ENCODE measurements around the gene RHOB. TPM values are rescaled to one million over a fixed set of nuclear protein-coding genes. Genes with fewer than 3 reads are reported as not detected.

The RHOB gene
- total RNA-seq, 2 donors from 2014 or later: 805 to 1,722 TPM

DNA sequence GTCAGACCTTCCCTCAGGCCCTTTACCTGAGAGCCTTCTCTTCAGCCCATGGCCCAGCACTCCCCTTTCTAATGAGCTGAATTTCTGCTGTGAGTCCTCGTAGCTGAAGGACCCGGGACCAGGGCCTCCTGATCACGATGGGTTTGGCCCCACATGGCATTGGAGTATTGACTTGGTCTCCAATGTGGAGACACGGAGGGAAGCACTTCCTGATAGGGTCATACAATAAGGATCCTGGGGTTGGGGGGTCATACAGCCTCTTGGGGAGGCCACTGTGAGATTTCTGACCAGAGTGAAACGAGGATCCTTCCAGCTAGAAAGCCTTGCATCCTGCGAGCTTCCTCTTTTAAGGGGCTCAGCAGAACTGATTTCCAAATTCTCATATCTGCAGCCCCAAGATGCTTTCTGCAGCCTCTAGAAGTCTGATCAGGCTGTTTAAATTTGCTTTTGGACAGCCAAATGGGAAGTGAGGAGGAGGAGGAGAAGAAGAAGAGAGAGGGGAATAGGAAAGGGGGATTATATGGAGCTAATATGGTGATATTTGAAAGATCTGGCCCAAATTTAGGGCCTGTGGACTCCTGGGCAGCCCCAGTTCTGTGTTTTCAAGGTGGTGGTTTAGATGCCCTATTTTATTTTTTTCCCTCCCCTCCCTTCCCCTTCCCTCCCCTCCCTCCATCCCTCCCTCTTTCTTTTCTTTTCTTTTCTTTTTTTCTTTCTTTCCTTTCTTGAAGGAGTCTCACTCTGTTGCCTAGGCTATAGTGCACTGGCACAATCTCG lies 38.9 kb downstream of the RHOB start:
- H3K27ac ChIP-seq: no peak overlapping the region
- TF ChIP-seq, protein P1, sequence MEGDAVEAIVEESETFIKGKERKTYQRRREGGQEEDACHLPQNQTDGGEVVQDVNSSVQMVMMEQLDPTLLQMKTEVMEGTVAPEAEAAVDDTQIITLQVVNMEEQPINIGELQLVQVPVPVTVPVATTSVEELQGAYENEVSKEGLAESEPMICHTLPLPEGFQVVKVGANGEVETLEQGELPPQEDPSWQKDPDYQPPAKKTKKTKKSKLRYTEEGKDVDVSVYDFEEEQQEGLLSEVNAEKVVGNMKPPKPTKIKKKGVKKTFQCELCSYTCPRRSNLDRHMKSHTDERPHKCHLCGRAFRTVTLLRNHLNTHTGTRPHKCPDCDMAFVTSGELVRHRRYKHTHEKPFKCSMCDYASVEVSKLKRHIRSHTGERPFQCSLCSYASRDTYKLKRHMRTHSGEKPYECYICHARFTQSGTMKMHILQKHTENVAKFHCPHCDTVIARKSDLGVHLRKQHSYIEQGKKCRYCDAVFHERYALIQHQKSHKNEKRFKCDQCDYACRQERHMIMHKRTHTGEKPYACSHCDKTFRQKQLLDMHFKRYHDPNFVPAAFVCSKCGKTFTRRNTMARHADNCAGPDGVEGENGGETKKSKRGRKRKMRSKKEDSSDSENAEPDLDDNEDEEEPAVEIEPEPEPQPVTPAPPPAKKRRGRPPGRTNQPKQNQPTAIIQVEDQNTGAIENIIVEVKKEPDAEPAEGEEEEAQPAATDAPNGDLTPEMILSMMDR (IDR thresholded peaks at IDR 0.05): no peak
- no peaks in the 10 kb centered on the region for H3K9me3 ChIP-seq
- ATAC-seq (ENCODE audit: insufficient number of reproducible peaks, low FRiP score, low read depth): no peak
- H3K4me3 ChIP-seq: no peak overlapping the region
- H3K27me3 ChIP-seq (replicated peaks; ENCODE audit: insufficient read depth): no peaks in the 10 kb centered on the region
- H3K4me1 ChIP-seq (ENCODE audit: control insufficient read depth in 1 of 2, low read depth in 2 of 2): peaks cover 21 to 49% of the 10 kb centered on the region in 2 donors
- DNase-seq (ENCODE audit: low spot score): no peak
- H3K36me3 ChIP-seq: no peaks in the 10 kb centered on the region

DNA sequence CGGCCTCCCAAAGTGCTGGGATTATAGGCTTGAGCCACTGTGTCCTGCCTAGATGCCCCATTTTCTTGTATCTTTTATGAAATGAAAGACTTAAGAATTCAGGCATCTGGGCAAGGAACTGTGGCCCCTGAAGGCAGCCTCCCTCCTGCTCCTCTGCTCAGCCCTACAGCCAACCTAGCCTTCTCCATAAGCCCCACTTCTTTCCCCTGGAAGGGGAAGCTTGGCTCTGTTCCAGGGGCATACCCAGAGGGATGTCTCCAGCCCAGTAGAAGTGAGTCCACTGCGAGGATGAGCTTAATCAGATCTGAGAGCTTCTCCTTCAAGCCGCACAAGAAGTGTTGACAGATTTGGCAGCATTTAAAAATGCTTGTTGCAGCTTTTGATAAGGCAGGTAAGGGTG lies 39.7 kb downstream of the RHOB start:
- H3K4me3 ChIP-seq: no peak overlapping the region
- ATAC-seq (ENCODE audit: insufficient number of reproducible peaks, low FRiP score, low read depth) (no peak), DNase-seq (ENCODE audit: low spot score) (no peak)
- H3K27me3 ChIP-seq (replicated peaks; ENCODE audit: insufficient read depth): no peaks in the 10 kb centered on the region
- H3K36me3 ChIP-seq: no peaks in the 10 kb centered on the region
- H3K4me1 ChIP-seq (ENCODE audit: control insufficient read depth in 1 of 2, low read depth in 2 of 2): peaks cover 21 to 52% of the 10 kb centered on the region in 2 donors
- TF ChIP-seq, protein P1 (IDR thresholded peaks at IDR 0.05): no peak
- no peaks in the 10 kb centered on the region for H3K9me3 ChIP-seq
- H3K27ac ChIP-seq: no peak overlapping the region

GRCh38 chr2:20487030-20487391 lies 40.1 kb downstream of the RHOB start:
- ATAC-seq (ENCODE audit: insufficient number of reproducible peaks, low FRiP score, low read depth): no peak
- Histone ChIP-seq H3K4me1 (ENCODE audit: control insufficient read depth in 1 of 2, low read depth in 2 of 2) (peaks cover 21 to 49% of the 10 kb centered on the region in 2 donors), H3K4me3 (no peak overlapping the region), H3K36me3 (no peaks in the 10 kb centered on the region), H3K27ac (no peak overlapping the region), H3K9me3 (no peaks in the 10 kb centered on the region), H3K27me3 (replicated peaks; ENCODE audit: insufficient read depth) (no peaks in the 10 kb centered on the region)
- TF ChIP-seq, protein P1 (IDR thresholded peaks at IDR 0.05): no peak
- no peak for DNase-seq (ENCODE audit: low spot score)

- Histone ChIP-seq H3K27me3 (replicated peaks; ENCODE audit: insufficient read depth) (no peaks in the 10 kb centered on the region), H3K9me3 (no peaks in the 10 kb centered on the region), H3K27ac (no peak overlapping the region), H3K4me1 (ENCODE audit: control insufficient read depth in 1 of 2, low read depth in 2 of 2) (peaks cover 17 to 44% of the 10 kb centered on the region in 2 donors), H3K36me3 (no peaks in the 10 kb centered on the region), H3K4me3 (no peak overlapping the region)
- TF ChIP-seq, protein P1 (IDR thresholded peaks at IDR 0.05): no peak
- no peak for ATAC-seq (ENCODE audit: insufficient number of reproducible peaks, low FRiP score, low read depth)
- no peak for DNase-seq (ENCODE audit: low spot score)
Observed at GRCh38 chr2:20487392-20488174, 40.7 kb downstream of the RHOB start.

GRCh38 chr2:20488201-20488641 lies 41.3 kb downstream of the RHOB start:
- Histone ChIP-seq H3K27ac (peak overlapping the region; percentile 38 to 51), H3K4me3 (no peak overlapping the region), H3K9me3 (no peaks in the 10 kb centered on the region), H3K36me3 (no peaks in the 10 kb centered on the region), H3K4me1 (ENCODE audit: control insufficient read depth in 1 of 2, low read depth in 2 of 2) (peaks cover 11 to 37% of the 10 kb centered on the region in 2 donors), H3K27me3 (replicated peaks; ENCODE audit: insufficient read depth) (no peaks in the 10 kb centered on the region)
- DNase-seq (ENCODE audit: low spot score): no peak
- TF ChIP-seq, protein P1 (IDR thresholded peaks at IDR 0.05): no peak
- no peak for ATAC-seq (ENCODE audit: insufficient number of reproducible peaks, low FRiP score, low read depth)

All from thoracic aorta (tissue), 2 donors.